Measurements from ENCODE around the gene CEP55.

The CEP55 gene

GRCh38 chr10:93566435-93567276 lies 70.2 kb downstream of the CEP55 start, which contains the start of gene FFAR4:
Gene FFAR4 (plus strand): TSS chr10:93566665. CDS start chr10:93566721, 56 bp downstream.
- no peak for DNase-seq (ENCODE audit: low read depth in 3 of 3)

- no peak for DNase-seq (ENCODE audit: low read depth in 3 of 3)
Measured at GRCh38 chr10:93567277-93568104, 71.1 kb downstream of the CEP55 start.

GRCh38 chr10:93568105-93568390 lies 71.6 kb downstream of the CEP55 start:
- DNase-seq (ENCODE audit: low read depth in 3 of 3): no peak

- no peak for DNase-seq (ENCODE audit: low read depth in 3 of 3)
Measured at GRCh38 chr10:93570383-93570782, 74.0 kb downstream of the CEP55 start.

- DNase-seq (ENCODE audit: low read depth in 3 of 3): no peak
Measured at GRCh38 chr10:93572606-93573005, 76.2 kb downstream of the CEP55 start.

- no peak for DNase-seq (ENCODE audit: low read depth in 3 of 3)
Measured at GRCh38 chr10:93573051-93573909, 76.9 kb downstream of the CEP55 start.

- no peak for DNase-seq (ENCODE audit: low read depth in 3 of 3)
Measured at GRCh38 chr10:93573924-93574323, 77.5 kb downstream of the CEP55 start.

GRCh38 chr10:93576888-93577287 lies 80.5 kb downstream of the CEP55 start:
- no peak for DNase-seq (ENCODE audit: low read depth in 3 of 3)

- no peak for DNase-seq (ENCODE audit: low read depth in 3 of 3)
Measured at GRCh38 chr10:93577565-93577964, 81.2 kb downstream of the CEP55 start.
